NCI-H2171 treated with DMSO at 0.1 percent for 48 hours (cell line): Measurements from ENCODE around the gene TMTC3.
"Not testable (repeated sequence)": the region's sequence is repeated elsewhere in the genome, so short reads cannot be mapped to it uniquely, and the experiment has no call there.

Experiments used
- DNase-seq: peaks from one replicate; lab custom pipeline; 2025; lab: John Stamatoyannopoulos, UW

The TMTC3 gene

GRCh38 chr12:88166179-88166578 is 24.1 kb downstream of the TMTC3 start:
- DNase-seq, result no peak

DNA sequence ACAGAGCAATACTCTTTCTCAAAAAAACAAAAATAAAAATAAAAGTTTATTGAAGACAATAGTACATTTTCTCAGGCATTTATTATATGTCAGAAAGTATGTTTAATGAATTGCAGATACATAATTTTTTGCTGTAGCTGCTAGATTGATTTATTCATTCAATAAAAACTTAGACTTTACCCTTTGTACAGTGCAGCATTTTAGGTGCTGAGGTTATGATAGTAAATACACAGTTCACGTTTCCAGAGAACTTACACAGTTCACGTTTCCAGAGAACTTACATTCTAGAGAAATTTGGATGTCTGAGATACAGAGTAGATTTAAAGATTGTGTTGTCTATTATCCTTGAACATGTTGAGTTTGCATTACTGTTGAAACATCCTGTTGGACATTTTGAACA is 25.3 kb downstream of the TMTC3 start:
- no peak for DNase-seq

GRCh38 chr12:88172844-88173407 is 30.8 kb downstream of the TMTC3 start:
- DNase-seq, result no peak

- no peak for DNase-seq
These were observed 33.4 kb downstream of the TMTC3 start for GRCh38 chr12:88175544-88175943.

GRCh38 chr12:88179436-88180014 is 37.4 kb downstream of the TMTC3 start:
- no peak for DNase-seq

- DNase-seq, result no peak
These were observed 39.8 kb downstream of the TMTC3 start for GRCh38 chr12:88181881-88182280.

DNA sequence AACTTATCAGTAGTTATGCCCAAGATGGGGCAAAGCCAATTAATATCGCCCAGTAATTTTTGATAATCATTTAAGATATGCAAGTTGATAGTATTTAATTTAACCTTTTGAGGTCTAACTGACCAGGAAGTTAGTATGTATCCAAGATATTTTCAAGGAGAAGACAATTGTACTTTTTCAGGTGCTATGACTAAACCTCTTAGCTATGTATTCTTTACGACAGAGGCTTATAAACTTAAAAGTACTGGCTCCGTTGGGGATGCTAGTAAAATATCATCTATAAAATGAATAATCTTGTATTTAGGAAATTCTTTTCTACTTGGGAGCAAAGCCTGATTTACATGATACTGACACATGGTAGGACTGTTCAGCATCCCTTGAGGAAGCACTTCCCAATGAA is 40.3 kb downstream of the TMTC3 start:
- no peak for DNase-seq

- DNase-seq, result no peak
These were observed 42.1 kb downstream of the TMTC3 start for GRCh38 chr12:88184196-88184595.

DNA sequence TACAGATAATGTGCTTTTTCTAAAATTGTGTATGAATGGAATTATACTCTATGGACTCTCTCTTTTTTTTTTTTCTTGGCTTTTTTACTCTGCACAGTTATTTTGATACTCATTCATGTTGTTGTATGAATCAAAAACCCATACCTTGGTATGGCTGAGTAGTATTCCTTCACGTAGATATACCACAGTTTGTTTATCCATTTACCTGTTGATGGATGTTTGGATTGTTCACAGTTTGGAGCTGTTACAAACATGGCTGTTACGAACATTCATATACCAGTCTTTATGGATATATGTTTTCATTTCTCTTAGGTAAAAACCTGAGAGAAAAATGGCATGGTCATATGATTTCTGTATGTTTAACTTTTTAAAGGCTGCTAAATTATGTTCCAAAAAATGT is 43.2 kb downstream of the TMTC3 start:
- no peak for DNase-seq

GRCh38 chr12:88185988-88186387 is 43.9 kb downstream of the TMTC3 start:
- DNase-seq, result no peak

GRCh38 chr12:88187571-88187970 is 45.5 kb downstream of the TMTC3 start:
- no peak for DNase-seq

DNA sequence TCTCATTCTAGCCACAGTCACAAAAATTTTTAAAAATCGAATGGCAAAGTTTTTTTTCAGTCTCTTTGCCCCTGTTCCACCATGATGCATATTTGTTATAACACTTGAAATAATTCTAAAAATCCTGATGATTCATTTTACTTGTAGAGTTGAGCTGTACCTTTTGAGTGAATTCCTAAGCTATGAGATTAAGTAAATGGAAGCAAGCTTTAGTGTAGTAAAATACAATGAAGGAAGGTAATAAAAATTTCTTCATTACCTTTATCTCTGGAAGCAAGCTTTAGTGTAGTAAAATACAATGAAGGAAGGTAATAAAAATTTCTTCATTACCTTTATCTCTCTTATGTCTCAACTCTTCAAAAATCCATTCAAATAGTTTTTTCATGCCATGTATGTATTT is 46.1 kb downstream of the TMTC3 start:
- no peak for DNase-seq

DNA sequence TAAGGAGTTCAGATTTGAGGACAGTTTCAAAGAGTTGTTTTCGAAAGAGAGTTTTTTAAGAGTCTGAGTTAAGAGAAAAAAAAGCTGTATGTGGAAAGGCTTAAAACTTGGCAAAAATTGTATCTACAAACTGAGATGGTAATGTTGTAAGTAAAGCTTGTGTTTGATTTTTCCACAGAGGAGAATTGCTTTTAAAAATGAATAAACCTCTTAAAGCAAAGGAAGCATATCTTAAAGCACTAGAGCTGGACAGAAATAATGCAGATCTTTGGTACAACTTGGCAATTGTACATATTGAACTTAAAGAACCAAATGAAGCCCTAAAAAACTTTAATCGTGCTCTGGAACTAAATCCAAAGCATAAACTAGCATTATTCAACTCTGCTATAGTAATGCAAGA is 50.3 kb downstream of the TMTC3 start:
- DNase-seq, result no peak

DNA sequence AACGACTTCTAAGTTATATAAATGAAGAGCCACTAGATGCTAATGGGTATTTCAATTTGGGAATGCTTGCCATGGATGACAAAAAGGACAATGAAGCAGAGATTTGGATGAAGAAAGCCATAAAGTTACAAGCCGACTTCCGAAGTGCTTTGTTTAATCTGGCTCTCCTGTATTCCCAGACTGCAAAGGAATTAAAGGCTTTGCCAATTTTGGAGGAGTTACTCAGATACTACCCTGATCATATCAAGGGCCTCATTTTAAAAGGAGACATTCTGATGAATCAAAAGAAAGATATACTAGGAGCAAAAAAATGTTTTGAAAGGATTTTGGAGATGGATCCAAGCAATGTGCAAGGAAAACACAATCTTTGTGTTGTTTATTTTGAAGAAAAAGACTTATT is 52.8 kb downstream of the TMTC3 start:
- DNase-seq, result no peak

DNA sequence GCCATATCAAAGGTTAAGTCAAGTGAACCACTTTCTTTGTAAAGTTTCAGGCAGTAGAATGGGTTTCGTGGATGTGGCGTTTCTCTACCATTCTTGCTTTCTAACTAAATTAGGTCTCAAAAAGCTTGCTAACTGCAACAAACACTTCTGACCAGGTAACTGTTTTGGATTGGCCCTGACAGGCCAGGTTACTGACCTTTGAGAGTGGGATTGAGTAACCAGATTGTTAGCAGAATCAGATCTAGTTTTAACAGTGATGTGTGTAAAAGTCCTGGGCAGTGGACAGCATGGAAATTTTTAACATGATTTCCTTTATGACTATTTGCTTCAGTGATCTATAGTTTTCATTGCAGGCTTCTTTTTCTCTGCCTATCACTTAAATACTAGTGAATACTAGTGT is 57.9 kb downstream of the TMTC3 start:
- DNase-seq, result no peak

DNA sequence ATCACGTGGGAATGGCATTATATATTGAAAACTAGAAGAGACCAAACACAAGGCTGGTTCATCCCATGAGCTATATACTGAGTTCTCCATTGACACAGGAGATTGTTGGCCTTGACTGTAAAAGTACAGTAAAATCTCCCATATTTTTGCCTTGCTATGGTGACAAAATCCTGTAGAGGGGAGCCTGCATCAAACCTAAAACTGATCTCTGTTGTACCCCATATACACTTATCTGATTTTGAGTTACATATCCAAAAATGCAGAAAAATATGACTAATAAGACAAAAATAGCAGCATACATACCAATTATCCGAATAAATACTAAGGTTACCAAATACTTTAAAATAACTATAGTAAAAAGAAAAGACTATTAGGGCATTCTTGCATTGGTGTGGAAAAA is 60.4 kb downstream of the TMTC3 start:
- no peak for DNase-seq

DNA sequence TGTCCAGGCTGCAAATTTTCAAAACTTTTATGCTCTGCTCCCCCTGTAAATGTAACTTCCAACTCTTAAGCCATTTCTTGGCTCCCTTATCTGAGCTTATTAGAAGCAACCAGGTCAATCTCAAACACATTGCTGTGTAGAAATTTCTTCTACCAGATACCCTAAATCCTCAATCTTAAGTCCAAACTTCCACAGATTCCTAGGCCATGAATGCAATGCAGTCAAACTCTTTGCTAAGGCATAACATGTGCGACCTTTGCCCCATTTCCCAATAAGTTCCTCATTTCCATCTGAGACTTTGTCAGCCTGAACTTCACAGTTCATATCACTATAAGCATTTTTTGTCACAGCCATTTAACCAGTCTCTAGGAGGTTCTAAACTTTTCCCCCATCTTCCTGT is 64.5 kb downstream of the TMTC3 start:
- no peak for DNase-seq

DNA sequence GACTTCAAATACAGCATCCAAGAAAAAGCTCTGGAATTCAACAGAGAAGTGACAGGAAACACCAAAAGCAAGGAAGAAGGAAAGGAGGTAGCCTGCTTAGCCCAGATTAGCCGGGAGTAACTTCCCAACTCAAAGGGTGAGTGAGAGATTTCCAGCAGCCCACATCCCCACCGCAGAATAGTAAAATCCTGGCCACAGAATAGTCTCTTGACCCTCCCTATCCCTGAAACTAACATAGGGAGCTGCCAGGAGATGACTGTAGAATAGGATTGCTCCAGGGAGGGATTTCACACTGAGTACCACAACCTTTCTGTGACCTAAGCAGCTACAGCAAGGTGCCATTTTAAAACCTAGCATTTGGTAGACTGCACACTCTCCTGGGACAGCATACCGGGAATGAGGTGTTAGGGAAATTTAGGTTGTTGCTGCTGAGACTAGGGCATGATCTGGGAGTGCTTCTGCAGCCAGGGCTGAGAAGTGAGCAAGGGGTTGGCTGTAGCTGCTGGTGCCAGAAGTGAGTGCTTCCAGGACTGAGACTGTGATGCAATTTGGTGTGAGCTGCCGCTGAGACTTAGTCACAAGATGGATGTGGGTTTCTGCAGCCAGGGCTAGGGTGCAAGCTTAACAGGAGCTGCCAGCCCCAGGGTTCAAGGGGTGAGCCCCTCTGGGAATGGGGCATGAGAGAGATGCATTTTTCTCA is 66.0 kb downstream of the TMTC3 start:
- DNase-seq, result no peak

DNA sequence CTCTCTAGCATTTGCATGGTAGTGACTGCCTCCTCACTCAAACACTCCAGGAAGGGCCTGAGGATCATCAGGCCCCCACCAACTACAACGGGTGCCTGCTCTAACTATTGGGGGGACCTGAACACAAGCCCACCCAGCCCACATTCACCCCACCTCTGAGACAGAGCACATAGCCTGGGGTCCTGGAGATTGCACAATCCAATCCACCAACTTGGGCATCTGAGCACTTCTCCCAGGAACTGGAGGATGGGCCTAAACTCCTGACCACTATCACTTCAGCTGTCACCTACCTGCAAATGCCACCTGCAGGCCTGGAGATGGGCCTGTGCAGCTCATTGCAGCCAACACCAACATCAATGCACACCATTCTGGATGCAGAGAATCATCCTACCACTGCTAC is 66.6 kb downstream of the TMTC3 start:
- no peak for DNase-seq

DNA sequence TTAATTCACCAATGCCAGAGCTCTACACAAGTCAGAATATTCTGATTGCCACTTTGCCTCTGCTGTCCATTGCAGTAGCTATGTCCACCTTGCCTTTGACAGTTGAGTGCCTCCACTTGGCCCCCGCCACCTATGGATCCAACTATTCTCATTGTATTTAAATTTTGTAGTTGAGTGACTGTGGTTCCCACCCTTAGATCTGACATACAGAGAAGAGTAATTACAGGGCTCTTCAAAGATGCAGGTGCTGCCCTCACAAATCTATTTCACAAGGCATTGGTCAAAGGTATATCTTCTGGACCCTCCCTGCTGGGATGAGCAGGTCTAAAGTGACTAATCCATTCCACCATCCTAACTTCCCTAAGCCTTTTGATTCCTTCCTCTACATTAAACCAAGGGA is 68.2 kb downstream of the TMTC3 start:
- not testable (repeated sequence) for DNase-seq

DNA sequence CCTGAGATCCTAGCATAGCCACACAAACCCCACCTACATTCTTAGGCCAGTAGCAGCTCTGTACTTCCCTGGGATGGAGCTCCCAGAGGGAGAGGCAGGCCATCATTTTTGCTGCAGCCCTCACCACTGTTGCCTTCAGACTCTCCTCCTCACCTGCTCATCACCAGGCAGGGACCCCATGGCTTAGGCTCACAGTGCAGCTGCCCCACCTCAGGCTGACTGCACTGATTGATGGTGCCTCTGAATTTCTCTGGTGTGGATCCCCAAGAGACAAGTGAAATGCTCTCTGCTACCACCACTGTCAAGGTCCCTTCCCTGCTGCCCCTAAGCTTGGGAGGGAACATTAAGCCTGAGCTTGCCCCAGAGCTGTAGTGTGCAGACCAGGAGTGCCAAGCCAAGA is 76.2 kb downstream of the TMTC3 start:
- DNase-seq, result no peak

DNA sequence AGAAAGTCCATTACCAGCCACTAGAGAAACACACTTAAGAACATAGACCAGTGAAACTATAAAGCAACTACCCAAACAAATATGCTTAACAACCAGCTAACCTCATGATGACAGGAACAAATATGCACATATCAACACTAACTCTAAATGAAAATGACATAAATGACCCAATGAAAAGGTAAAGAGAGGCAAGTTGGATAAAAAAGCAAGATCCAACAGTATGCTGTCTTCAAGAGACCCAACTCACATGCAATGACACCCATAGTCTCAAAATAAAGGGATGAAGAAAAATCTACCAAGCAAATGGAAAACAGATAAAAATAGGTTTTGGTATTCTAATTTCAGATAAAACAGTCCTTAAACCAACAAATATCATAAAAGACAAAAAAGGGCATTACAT is 77.8 kb downstream of the TMTC3 start:
- DNase-seq, result no peak

DNA sequence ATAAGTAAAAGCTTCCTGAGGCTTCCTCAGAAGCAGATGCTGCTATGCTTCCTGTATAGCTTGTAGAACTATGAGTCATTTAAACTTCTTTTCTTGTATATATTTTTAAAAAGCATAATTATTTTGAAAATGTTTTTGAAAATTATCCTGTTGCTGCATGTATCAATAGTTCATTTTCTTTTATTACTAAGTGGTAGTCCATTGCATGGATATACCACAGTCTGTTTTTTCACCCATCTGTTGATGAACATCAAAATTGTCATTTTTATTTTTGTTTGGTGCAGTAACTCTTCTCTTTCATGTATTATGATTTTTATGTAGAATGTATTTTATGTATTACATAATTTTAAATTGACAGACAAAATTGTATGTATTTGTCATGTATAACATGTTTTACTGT is 81.4 kb downstream of the TMTC3 start:
- no peak for DNase-seq

DNA sequence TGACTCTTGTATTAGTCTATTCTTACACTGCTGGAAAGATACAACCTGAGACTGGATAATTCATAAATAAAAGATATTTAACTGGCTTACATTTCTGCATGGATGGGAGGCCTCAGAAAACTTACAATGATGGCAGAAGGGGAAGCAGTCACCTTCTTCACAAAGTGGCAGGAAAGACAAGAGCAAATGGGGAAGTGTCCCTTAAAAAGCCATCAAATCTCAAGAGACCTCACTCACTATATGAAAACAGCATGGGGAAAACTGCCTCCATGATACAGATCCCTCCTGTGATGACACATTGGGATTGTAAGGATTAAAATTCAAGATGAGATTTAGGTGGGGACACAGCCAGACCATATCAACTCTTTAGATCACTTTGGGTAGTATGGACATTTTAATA is 83.7 kb downstream of the TMTC3 start:
- DNase-seq, result no peak
